Measurements from ENCODE around the gene KCNH2. TPM values are rescaled to one million over a fixed set of nuclear protein-coding genes. Genes with fewer than 3 reads are reported as not detected.

Gene KCNH2
- total and polyA plus RNA-seq, 2 of the 8 experiments (the other 6 are each of a cell fraction or from before 2014, with no cell fraction given), result 8.0 to 15.0 TPM

- Histone ChIP-seq H2BK120ac (replicated peaks; ENCODE audit: low read depth, low read length) (no peak overlapping the region), H3K23me2 (ENCODE audit: low read depth, low read length) (peaks cover 1% of the 10 kb centered on the region; the same call in 1 of the 2 replicates), H4K5ac (ENCODE audit: insufficient read length, low read depth, low read length) (no peak overlapping the region), H2BK5ac (ENCODE audit: low read depth, low read length) (no peak overlapping the region), H3K79me1 (ENCODE audit: low read depth, low read length) (no peaks in the 10 kb centered on the region), H3K4ac (replicated peaks; ENCODE audit: insufficient read length, low read depth, low read length) (no peak overlapping the region), H4K20me1 (replicated peaks in 1 of 2; ENCODE audit: control insufficient read depth in 1 of 2, insufficient read depth in 2 of 2, low read length in 2 of 2) (no peaks in the 10 kb centered on the region), H3K4me2 (ENCODE audit: insufficient read depth in 1 of 2, low read depth in 2 of 2, low read length in 2 of 2) (no peak overlapping the region), H4K91ac (replicated peaks; ENCODE audit: insufficient read length, low read length) (no peak overlapping the region), H2AFZ (ENCODE audit: low read length) (no peak overlapping the region), H3K4me1 (replicated peaks in 1 of 4; ENCODE audit: control insufficient read depth in 3 of 4, insufficient read depth in 4 of 4, low read length in 3 of 4) (no peaks in the 10 kb centered on the region), H2BK20ac (ENCODE audit: low read length) (no peak overlapping the region), H2BK12ac (ENCODE audit: low read depth, low read length) (no peak overlapping the region), H3K18ac (ENCODE audit: extremely low read depth, low read length) (no peak overlapping the region), H3K27me3 (replicated peaks in 1 of 4; ENCODE audit: control insufficient read depth in 3 of 4, extremely low read depth in 1 of 4, insufficient read depth in 3 of 4, low read length in 3 of 4) (no peaks in the 10 kb centered on the region), H3K9me3 (ENCODE audit: insufficient read depth in 2 of 2, low read depth in 1 of 2, low read length in 1 of 2) (no peaks in the 10 kb centered on the region), H2AK5ac (ENCODE audit: low read depth, low read length) (no peak overlapping the region), H3K23ac (ENCODE audit: insufficient read length) (no peak overlapping the region), H3K14ac (ENCODE audit: insufficient read length) (no peak overlapping the region), H3K9ac (replicated peaks in 1 of 4; ENCODE audit: extremely low read depth in 1 of 4, low read depth in 3 of 4, low read length in 3 of 4) (no peak overlapping the region), H3K27ac (ENCODE audit: low read depth, low read length) (no peak overlapping the region), H3K56ac (replicated peaks; ENCODE audit: insufficient read length, low read depth, low read length) (no peak overlapping the region), H3K79me2 (ENCODE audit: control insufficient read depth in 1 of 2, insufficient read depth in 2 of 2, low read length in 2 of 2) (no peaks in the 10 kb centered on the region), H3K4me3 (ENCODE audit: extremely low read depth in 1 of 4, insufficient read depth in 2 of 4, low read depth in 3 of 4, low read length in 4 of 4) (no peak overlapping the region), H2BK15ac (ENCODE audit: low read length) (no peak overlapping the region), H3K36me3 (ENCODE audit: control insufficient read depth in 2 of 4, insufficient read depth in 4 of 4, low read length in 3 of 4) (no peaks in the 10 kb centered on the region), H4K8ac (ENCODE audit: extremely low read depth, insufficient read depth, low read length) (no peak overlapping the region)
- no peak for DNase-seq (ENCODE audit: low read depth in 1 of 2, low spot score in 2 of 2)
- ChIA-PET POLR2A (ENCODE audit: partially characterized antibody) (no interaction called here), CTCF (ENCODE audit: partially characterized antibody) (interaction anchor here (1.2 to 2.1 kb wide), 3 partner anchors 9 to 30 kb away, joined by 4 to 6 read pairs (median 6); no protein-coding TSS in a partner anchor)
- WGBS, 2 experiments (ENCODE audit: extremely low coverage in 1 of 2, insufficient coverage in 1 of 2, insufficient read length in 1 of 2, insufficient replicate concordance in 2 of 2, low coverage in 1 of 2, low lambda C conversion rate in 2 of 2, missing lambda C conversion rate in 1 of 2), result 81% methylated on average over 3 of the region's 3 CpGs; no CpG with 5 or more reads in 1 of the 2 experiments
- FAIRE-seq, result no peak
- no peak for TF ChIP-seq TAF7 (optimal IDR thresholded peaks at IDR 0.05; ENCODE audit: borderline replicate concordance, low read depth, low read length)
Measured at GRCh38 chr7:150928541-150928940, 49.6 kb downstream of the KCNH2 start.

All from H1 (cell line).